CD14-positive monocyte (primary cell): ENCODE results near the gene ABCA10. TPM values are rescaled to one million over a fixed set of nuclear protein-coding genes. Genes with fewer than 3 reads are reported as not detected.

Source experiments
- DNase-seq, 3 donors: peaks; one replicate each; pipeline ENCODE4 v3.0.0-alpha.2; 2011 to 2022
- H2AFZ ChIP-seq: 2 replicates; pipeline ENCODE4 v1.6.0; 2012; ENCODE audit warnings: mild to moderate bottlenecking, low read depth, low read length, inconsistent platforms; ENCODE audit not compliant: insufficient read depth, poor library complexity, severe bottlenecking
- H3K27ac ChIP-seq, 2 donors: 1 replicate in 1 of 2; 2 replicates in 1 of 2; pipeline ENCODE4 v1.5.1; 2012 to 2013; ENCODE audit warnings: low read length in 2 of 2, control low read depth in 1 of 2, inconsistent platforms in 1 of 2, low read depth in 1 of 2, mild to moderate bottlenecking in 1 of 2
- H3K27me3 ChIP-seq, 2 donors: one replicate each; pipeline versions ENCODE4 v1.6.0 to v1.6.1; 2011 to 2013; ENCODE audit warnings: low read length in 2 of 2; ENCODE audit not compliant: control insufficient read depth in 2 of 2, insufficient read depth in 2 of 2
- H3K36me3 ChIP-seq, 2 donors: replicated peaks in 1 of 2; 1 replicate in 1 of 2; 2 replicates in 1 of 2; pipeline versions ENCODE4 v1.5.1 to v1.6.1; 2012 to 2013; ENCODE audit warnings: low read length in 2 of 2, control low read depth in 1 of 2, inconsistent platforms in 1 of 2, mild to moderate bottlenecking in 1 of 2; ENCODE audit not compliant: insufficient read depth in 2 of 2, control insufficient read depth in 1 of 2
- H3K4me1 ChIP-seq, 2 donors: 1 replicate in 1 of 2; 2 replicates in 1 of 2; pipeline versions ENCODE4 v1.5.1 to v1.6.1; 2012 to 2013; ENCODE audit warnings: low read length in 2 of 2, control low read depth in 1 of 2, inconsistent platforms in 1 of 2, mild to moderate bottlenecking in 1 of 2, moderate library complexity in 1 of 2; ENCODE audit not compliant: insufficient read depth in 2 of 2, control insufficient read depth in 1 of 2
- H3K4me2 ChIP-seq: replicated peaks from 2 replicates; pipeline ENCODE3; 2012; ENCODE audit warnings: low read length, moderate library complexity, mild to moderate bottlenecking; ENCODE audit not compliant: poor library complexity, severe bottlenecking; ENCODE audit errors: extremely low read depth
- H3K4me3 ChIP-seq, 3 experiments: fragments of 200-600 bp in 1 of 3; sonication (generic) in 1 of 3; replicated peaks in 1 of 3; 1 replicate in 2 of 3; 2 replicates in 1 of 3; pipeline ENCODE4 v1.5.1; 2011 to 2013; ENCODE audit warnings: low read length in 3 of 3, mild to moderate bottlenecking in 3 of 3, control low read depth in 2 of 3, low read depth in 2 of 3, inconsistent platforms in 1 of 3, moderate library complexity in 1 of 3
- H3K79me2 ChIP-seq: 2 replicates; pipeline ENCODE4 v1.6.0; 2012; ENCODE audit warnings: mild to moderate bottlenecking, control low read depth, inconsistent platforms, low read length, moderate library complexity; ENCODE audit not compliant: insufficient read depth
- H3K9ac ChIP-seq: 2 replicates; pipeline ENCODE4 v1.6.0; 2017; ENCODE audit warnings: low read length, mild to moderate bottlenecking; ENCODE audit not compliant: insufficient read depth, poor library complexity, severe bottlenecking
- H3K9me3 ChIP-seq, 2 donors: replicated peaks in 1 of 2; 1 replicate in 1 of 2; 2 replicates in 1 of 2; pipeline versions ENCODE4 v1.5.1 to v1.6.1; 2012 to 2013; ENCODE audit warnings: low read length in 2 of 2, control low read depth in 1 of 2; ENCODE audit not compliant: control insufficient read depth in 1 of 2, insufficient read depth in 1 of 2
- H4K20me1 ChIP-seq: 2 replicates; pipeline ENCODE4 v1.6.0; 2012; ENCODE audit warnings: mild to moderate bottlenecking, low read length, control low read depth, moderate library complexity; ENCODE audit not compliant: insufficient read depth
- H3K27ac Mint-ChIP-seq, 7 donors: one replicate each; pipeline ENCODE4 v1.8.0; 2020; ENCODE audit warnings: mild to moderate bottlenecking in 7 of 7, mixed read lengths in 7 of 7, moderate library complexity in 6 of 7, inconsistent platforms in 2 of 7
- H3K27me3 Mint-ChIP-seq, 3 donors: one replicate each; pipeline ENCODE4 v1.8.0; 2021 to 2022; ENCODE audit warnings: low read depth in 3 of 3, mild to moderate bottlenecking in 3 of 3, mixed read lengths in 3 of 3, moderate library complexity in 3 of 3, inconsistent platforms in 1 of 3
- H3K36me3 Mint-ChIP-seq, 2 donors: one replicate each; pipeline ENCODE4 v1.8.0; 2020; ENCODE audit warnings: mixed read lengths in 2 of 2, inconsistent platforms in 1 of 2, mild to moderate bottlenecking in 1 of 2
- H3K4me1 Mint-ChIP-seq: one replicate; pipeline ENCODE4 v1.8.0; 2020; ENCODE audit warnings: mild to moderate bottlenecking, mixed read lengths
- H3K4me3 Mint-ChIP-seq, 2 donors: one replicate each; pipeline ENCODE4 v1.8.0; 2020; ENCODE audit warnings: mild to moderate bottlenecking in 2 of 2, mixed read lengths in 2 of 2, moderate library complexity in 1 of 2
- H3K9me3 Mint-ChIP-seq, 7 donors: one replicate each; pipeline ENCODE4 v1.8.0; 2020 to 2022; ENCODE audit warnings: mixed read lengths in 7 of 7, mild to moderate bottlenecking in 6 of 7, moderate library complexity in 6 of 7, inconsistent platforms in 2 of 7
- CTCF ChIP-seq: fragments of 200-600 bp; IDR thresholded peaks from one replicate; pipeline ENCODE4 v1.8.0; 2022; ENCODE audit warnings: antibody characterized with exemption, mild to moderate bottlenecking
- WGBS: methylation state at CpG from one replicate; pipeline ENCODE4 v1.1.5; 2013; ENCODE audit warnings: missing lambda C conversion rate; ENCODE audit not compliant: insufficient coverage; 5-methylcytosine and 5-hydroxymethylcytosine counted together
- intact Hi-C, 2 donors: fragments of 100-400 bp; cut with micrococcal nuclease; formaldehyde crosslinking; loops; one replicate each; pipeline versions ENCODE4 v1.15.0 to v1.15.1; 2023
- polyA plus RNA-seq, 3 donors: library from polyadenylated mRNA; depleted of rRNA in 1 of 3; unstranded in 2 of 3; stranded (reverse) in 1 of 3; fragments of 300-500 nt in 2 of 3; fragments of >200 nt in 1 of 3; fragmentation: Illumina TruSeq in 2 of 3; gene quantifications; 1 replicate in 2 of 3; 2 replicates in 1 of 3; pipeline ENCODE4 v1.2.3, GENCODE V29; 2012 to 2021

Gene ABCA10
- polyA plus RNA-seq, 3 donors = 0.08 to 0.13 TPM; not detected in 1

GRCh38 chr17:69228018-69228417 lies 606 bp downstream of the ABCA10 start:
- peaks cover 3 to 21% (median 15%) of the 10 kb centered on the region in 7 donors for H3K9me3 Mint-ChIP-seq
- intact Hi-C loops = no loop called here
- Histone ChIP-seq H3K27ac (peak overlapping the region in 1 of 2 donors; percentile 46), H3K4me3 (peak overlapping the region in 1 of 3 experiments; percentile 50), H3K9ac (no peak overlapping the region), H3K27me3 (no peaks in the 10 kb centered on the region), H3K79me2 (no peaks in the 10 kb centered on the region), H4K20me1 (no peaks in the 10 kb centered on the region), H3K4me1 (peaks cover 5 to 15% of the 10 kb centered on the region in 2 donors), H3K36me3 (no peaks in the 10 kb centered on the region), H2AFZ (no peak overlapping the region), H3K9me3 (peaks cover 0 to 7% of the 10 kb centered on the region in 2 donors), H3K4me2 (peak overlapping the region; percentile 45)
- DNase-seq = no peak
- H3K27ac Mint-ChIP-seq = peak overlapping the region in 6 of 7 donors; percentile 1 to 88 (median 46)
- H3K36me3 Mint-ChIP-seq = peaks cover 0 to 5% of the 10 kb centered on the region in 2 donors
- H3K4me3 Mint-ChIP-seq = peak overlapping the region in 1 of 2 donors; percentile 33
- TF ChIP-seq CTCF = no peak
- peaks cover 13% of the 10 kb centered on the region for H3K4me1 Mint-ChIP-seq
- no peaks in the 10 kb centered on the region for H3K27me3 Mint-ChIP-seq

GRCh38 chr17:69227541-69227940 lies 1.1 kb downstream of the ABCA10 start:
- Histone ChIP-seq H3K4me1 (peaks cover 5 to 15% of the 10 kb centered on the region in 2 donors), H3K27ac (peak overlapping the region in 1 of 2 donors; percentile 46), H2AFZ (peak overlapping the region; percentile 35), H3K79me2 (no peaks in the 10 kb centered on the region), H3K36me3 (no peaks in the 10 kb centered on the region), H3K9ac (no peak overlapping the region), H3K4me2 (peak overlapping the region; percentile 45), H3K27me3 (no peaks in the 10 kb centered on the region), H4K20me1 (no peaks in the 10 kb centered on the region), H3K9me3 (peaks cover 0 to 2% of the 10 kb centered on the region in 2 donors), H3K4me3 (peak overlapping the region in 1 of 3 experiments; percentile 50)
- H3K9me3 Mint-ChIP-seq = peaks cover 2 to 16% (median 10%) of the 10 kb centered on the region in 7 donors
- H3K4me3 Mint-ChIP-seq = peak overlapping the region in 1 of 2 donors; percentile 43
- H3K4me1 Mint-ChIP-seq = peaks cover 13% of the 10 kb centered on the region
- WGBS = no CpG with 5 or more reads among the region's 2 CpGs
- no peaks in the 10 kb centered on the region for H3K27me3 Mint-ChIP-seq
- peak overlapping the region in 4 of 7 donors; percentile 28 to 80 (median 62) for H3K27ac Mint-ChIP-seq
- no peaks in the 10 kb centered on the region for H3K36me3 Mint-ChIP-seq
- intact Hi-C loops = no loop called here
- DNase-seq = peak in 1 of 3 donors; percentile 8
- TF ChIP-seq CTCF = no peak
